Caco-2 (cell line): ENCODE measurements around the gene CLIC3. TPM values are rescaled to one million over a fixed set of nuclear protein-coding genes. Genes with fewer than 3 reads are reported as not detected.

Experiments used
- BruUV-seq: library from RNA; stranded (reverse); fragments of 400-500 nt; replicated peaks from 2 replicates; lab custom pipeline; 2021; lab: Mats Ljungman, UMichigan
- CTCF ChIA-PET: fragments of 300-600 bp; sonication (Branson Sonifier 250); formaldehyde crosslinking; loops from one replicate; lab custom pipeline; 2022; ENCODE audit warnings: antibody characterized with exemption; lab: Charles Lee
- POLR2A ChIA-PET: fragments of 300-600 bp; sonication (Branson Sonifier 250); formaldehyde crosslinking; loops from one replicate; lab custom pipeline; 2022; ENCODE audit warnings: antibody characterized with exemption; lab: Charles Lee
- DNase-seq, 2 experiments: peaks; one replicate each; pipeline versions ENCODE4 v3.0.0 to v3.0.0-alpha.2; 2020 to 2022
- H3K27me3 ChIP-seq: replicated peaks from 2 replicates; pipeline ENCODE4 v1.6.0; 2011; ENCODE audit warnings: low read length; ENCODE audit not compliant: control insufficient read depth, insufficient read depth
- H3K36me3 ChIP-seq: 2 replicates; pipeline ENCODE4 v1.5.1; 2011; ENCODE audit warnings: low read length; ENCODE audit not compliant: control insufficient read depth, insufficient read depth
- H3K4me1 ChIP-seq: fragments of 250-450 bp; sonication (Bioruptor Pico); 2 replicates; pipeline ENCODE4 v1.5.1; 2020; ENCODE audit warnings: mild to moderate bottlenecking
- H3K4me3 ChIP-seq: 2 replicates; pipeline ENCODE4 v1.5.1; 2011; ENCODE audit warnings: low read depth, mild to moderate bottlenecking, control low read depth, low read length
- H3K9me3 ChIP-seq: fragments of 250-450 bp; sonication (Bioruptor Pico); 2 replicates; pipeline ENCODE4 v1.5.1; 2020; ENCODE audit warnings: mild to moderate bottlenecking, moderate library complexity
- H3K27ac Mint-ChIP-seq: one replicate; pipeline ENCODE4 v1.8.0; 2022; ENCODE audit warnings: mixed read lengths; ENCODE audit not compliant: unreplicated experiment
- H3K27me3 Mint-ChIP-seq: one replicate; pipeline ENCODE4 v1.8.0; 2022; ENCODE audit warnings: mixed read lengths; ENCODE audit not compliant: insufficient read depth, unreplicated experiment
- H3K36me3 Mint-ChIP-seq: one replicate; pipeline ENCODE4 v1.8.0; 2022; ENCODE audit warnings: mild to moderate bottlenecking, mixed read lengths; ENCODE audit not compliant: insufficient read depth, unreplicated experiment
- H3K4me1 Mint-ChIP-seq: one replicate; pipeline ENCODE4 v1.8.0; 2022; ENCODE audit warnings: low read depth, mixed read lengths; ENCODE audit not compliant: unreplicated experiment
- H3K4me3 Mint-ChIP-seq: one replicate; pipeline ENCODE4 v1.8.0; 2022; ENCODE audit warnings: mild to moderate bottlenecking, moderate library complexity, mixed read lengths; ENCODE audit not compliant: unreplicated experiment
- H3K9me3 Mint-ChIP-seq: one replicate; pipeline ENCODE4 v1.8.0; 2022; ENCODE audit warnings: mixed read lengths; ENCODE audit not compliant: unreplicated experiment
- CTCF ChIP-seq, 2 experiments: fragments of 200-600 bp in 1 of 2; IDR thresholded peaks; 1 replicate in 1 of 2; 2 replicates in 1 of 2; pipeline versions ENCODE4 v1.5.1 to v1.8.0; 2011 to 2022; ENCODE audit warnings: antibody characterized with exemption in 1 of 2, control low read depth in 1 of 2, inconsistent platforms in 1 of 2, low read depth in 1 of 2, low read length in 1 of 2, mild to moderate bottlenecking in 1 of 2, moderate library complexity in 1 of 2; ENCODE audit not compliant: insufficient read depth in 1 of 2, severe bottlenecking in 1 of 2, unreplicated experiment in 1 of 2
- intact Hi-C: fragments of 100-400 bp; cut with micrococcal nuclease; formaldehyde crosslinking; loops from one replicate; pipeline ENCODE4 v1.10.0; 2022; ENCODE audit not compliant: unreplicated experiment
- total RNA-seq: library from RNA; stranded (reverse); gene quantifications from 2 replicates; pipeline ENCODE4 v1.2.3, GENCODE V29; 2022

CLIC3 gene
- total RNA-seq, 1 experiment from 2014 or later: 4.7 TPM

- H3K27me3 Mint-ChIP-seq: no peaks in the 10 kb centered on the region
- peaks cover 18% of the 10 kb centered on the region for H3K36me3 Mint-ChIP-seq
- Histone ChIP-seq H3K27me3 (no peaks in the 10 kb centered on the region), H3K36me3 (peaks cover 1% of the 10 kb centered on the region), H3K4me3 (no peak overlapping the region), H3K4me1 (peaks cover 20% of the 10 kb centered on the region), H3K9me3 (no peaks in the 10 kb centered on the region)
- intact Hi-C loops: no loop called here
- H3K9me3 Mint-ChIP-seq: no peaks in the 10 kb centered on the region
- no peak for DNase-seq
- H3K4me1 Mint-ChIP-seq: peaks cover 4% of the 10 kb centered on the region
- ChIA-PET CTCF (interaction anchor here (0.6 to 1.9 kb wide), 3 partner anchors 10 to 294 kb away, joined by 3 to 6 read pairs (median 4); no protein-coding TSS in a partner anchor), POLR2A (no interaction called here)
- TF ChIP-seq CTCF (IDR thresholded peaks at IDR 0.05; ENCODE audit: insufficient read depth in 1 of 2, low read depth in 1 of 2, low read length in 1 of 2, severe bottlenecking in 1 of 2, unreplicated experiment in 1 of 2): no peak
- no peak overlapping the region for H3K27ac Mint-ChIP-seq
- H3K4me3 Mint-ChIP-seq: no peak overlapping the region
- BruUV-seq: no TSS peak
Observed at GRCh38 chr9:137025517-137025966, 29.2 kb upstream of the CLIC3 start.

GRCh38 chr9:137023583-137023991 lies 27.2 kb upstream of the CLIC3 start:
- Mint-ChIP-seq H3K4me3 (no peak overlapping the region), H3K4me1 (peaks cover 4% of the 10 kb centered on the region), H3K27me3 (no peaks in the 10 kb centered on the region), H3K27ac (no peak overlapping the region), H3K36me3 (peaks cover 18% of the 10 kb centered on the region), H3K9me3 (no peaks in the 10 kb centered on the region)
- Histone ChIP-seq H3K27me3 (no peaks in the 10 kb centered on the region), H3K36me3 (peaks cover 1% of the 10 kb centered on the region), H3K4me1 (peaks cover 7% of the 10 kb centered on the region), H3K9me3 (no peaks in the 10 kb centered on the region), H3K4me3 (no peak overlapping the region)
- no peak for TF ChIP-seq CTCF (IDR thresholded peaks at IDR 0.05; ENCODE audit: insufficient read depth in 1 of 2, low read depth in 1 of 2, low read length in 1 of 2, severe bottlenecking in 1 of 2, unreplicated experiment in 1 of 2)
- intact Hi-C loops: no loop called here
- ChIA-PET POLR2A (no interaction called here), CTCF (interaction anchor here (1.2 kb wide), 1 partner anchor 11 kb away, joined by 3 read pairs; no protein-coding TSS in a partner anchor)
- DNase-seq: no peak
- BruUV-seq: no TSS peak

GRCh38 chr9:137023157-137023556 lies 26.8 kb upstream of the CLIC3 start:
- no peaks in the 10 kb centered on the region for H3K27me3 ChIP-seq
- CTCF ChIA-PET: interaction anchor here (1.2 to 1.4 kb wide), 2 partner anchors 12 to 45 kb away, joined by 3 read pairs; no protein-coding TSS in a partner anchor
- H3K4me1 Mint-ChIP-seq: peaks cover 4% of the 10 kb centered on the region
- no peaks in the 10 kb centered on the region for H3K9me3 ChIP-seq
- H3K36me3 Mint-ChIP-seq: peaks cover 18% of the 10 kb centered on the region
- intact Hi-C loops: no loop called here
- no peaks in the 10 kb centered on the region for H3K27me3 Mint-ChIP-seq
- H3K4me1 ChIP-seq: peaks cover 6% of the 10 kb centered on the region
- DNase-seq: no peak
- no peak overlapping the region for H3K27ac Mint-ChIP-seq
- no TSS peak for BruUV-seq
- POLR2A ChIA-PET: no interaction called here
- no peaks in the 10 kb centered on the region for H3K9me3 Mint-ChIP-seq
- no peak for TF ChIP-seq CTCF (IDR thresholded peaks at IDR 0.05; ENCODE audit: insufficient read depth in 1 of 2, low read depth in 1 of 2, low read length in 1 of 2, severe bottlenecking in 1 of 2, unreplicated experiment in 1 of 2)
- no peak overlapping the region for H3K4me3 Mint-ChIP-seq
- H3K36me3 ChIP-seq: peaks cover 1% of the 10 kb centered on the region
- H3K4me3 ChIP-seq: no peak overlapping the region
